GM11168 (cell line): Measurements from ENCODE around the gene NEMP1.

Experiments used
- in situ Hi-C: fragments of 300-500 bp; cut with MboI; formaldehyde crosslinking; loops from one replicate; pipeline ENCODE4 v1.12.0; 2022; ENCODE audit warnings: low sequenced_read_pairs; ENCODE audit not compliant: unreplicated experiment

The NEMP1 gene, protein sequence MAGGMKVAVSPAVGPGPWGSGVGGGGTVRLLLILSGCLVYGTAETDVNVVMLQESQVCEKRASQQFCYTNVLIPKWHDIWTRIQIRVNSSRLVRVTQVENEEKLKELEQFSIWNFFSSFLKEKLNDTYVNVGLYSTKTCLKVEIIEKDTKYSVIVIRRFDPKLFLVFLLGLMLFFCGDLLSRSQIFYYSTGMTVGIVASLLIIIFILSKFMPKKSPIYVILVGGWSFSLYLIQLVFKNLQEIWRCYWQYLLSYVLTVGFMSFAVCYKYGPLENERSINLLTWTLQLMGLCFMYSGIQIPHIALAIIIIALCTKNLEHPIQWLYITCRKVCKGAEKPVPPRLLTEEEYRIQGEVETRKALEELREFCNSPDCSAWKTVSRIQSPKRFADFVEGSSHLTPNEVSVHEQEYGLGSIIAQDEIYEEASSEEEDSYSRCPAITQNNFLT

DNA sequence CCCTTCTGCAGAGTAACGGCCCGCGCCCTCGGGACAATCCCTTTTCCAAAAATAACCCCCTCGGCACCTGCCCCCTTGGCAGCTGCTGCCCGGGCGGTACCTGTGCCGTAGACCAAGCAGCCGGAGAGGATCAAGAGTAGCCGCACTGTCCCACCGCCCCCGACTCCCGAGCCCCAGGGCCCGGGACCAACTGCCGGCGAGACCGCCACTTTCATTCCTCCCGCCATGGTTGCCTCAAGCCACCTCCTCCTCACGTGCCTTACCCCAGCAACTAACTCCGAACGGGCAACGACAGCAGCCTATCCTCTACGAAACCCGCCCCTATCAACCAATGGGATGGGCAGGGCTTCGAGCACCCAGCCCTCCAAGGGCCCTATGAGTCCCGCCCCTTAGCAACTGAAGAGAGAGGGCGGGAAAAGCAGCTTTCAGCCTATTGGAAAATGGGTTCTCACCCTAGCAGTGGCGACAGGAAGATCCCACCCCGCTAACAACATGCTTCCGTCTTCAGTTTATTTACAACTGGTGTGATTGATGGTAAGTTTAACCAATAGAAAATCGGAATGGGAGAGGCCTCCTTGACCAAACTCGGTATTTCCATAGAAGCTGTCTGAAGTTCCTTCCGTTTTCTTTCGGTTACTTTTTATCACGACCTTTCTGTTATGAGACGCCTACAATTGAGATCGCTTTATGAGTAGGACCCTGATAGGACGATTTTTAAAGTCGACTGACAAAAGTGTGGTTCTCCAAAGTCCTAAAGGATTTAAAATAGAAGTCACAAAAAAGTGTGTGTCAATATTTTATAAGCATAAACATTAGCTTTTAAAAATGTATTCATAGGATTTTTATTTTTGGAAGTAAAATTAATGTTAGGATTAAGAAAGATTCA, at the start of gene NEMP1:
TSS of gene NEMP1 (minus strand) at position 273 of the 886 bp plus-strand sequence. CDS start at position 227, 46 bp downstream.
- in situ Hi-C loops: no loop called here

DNA sequence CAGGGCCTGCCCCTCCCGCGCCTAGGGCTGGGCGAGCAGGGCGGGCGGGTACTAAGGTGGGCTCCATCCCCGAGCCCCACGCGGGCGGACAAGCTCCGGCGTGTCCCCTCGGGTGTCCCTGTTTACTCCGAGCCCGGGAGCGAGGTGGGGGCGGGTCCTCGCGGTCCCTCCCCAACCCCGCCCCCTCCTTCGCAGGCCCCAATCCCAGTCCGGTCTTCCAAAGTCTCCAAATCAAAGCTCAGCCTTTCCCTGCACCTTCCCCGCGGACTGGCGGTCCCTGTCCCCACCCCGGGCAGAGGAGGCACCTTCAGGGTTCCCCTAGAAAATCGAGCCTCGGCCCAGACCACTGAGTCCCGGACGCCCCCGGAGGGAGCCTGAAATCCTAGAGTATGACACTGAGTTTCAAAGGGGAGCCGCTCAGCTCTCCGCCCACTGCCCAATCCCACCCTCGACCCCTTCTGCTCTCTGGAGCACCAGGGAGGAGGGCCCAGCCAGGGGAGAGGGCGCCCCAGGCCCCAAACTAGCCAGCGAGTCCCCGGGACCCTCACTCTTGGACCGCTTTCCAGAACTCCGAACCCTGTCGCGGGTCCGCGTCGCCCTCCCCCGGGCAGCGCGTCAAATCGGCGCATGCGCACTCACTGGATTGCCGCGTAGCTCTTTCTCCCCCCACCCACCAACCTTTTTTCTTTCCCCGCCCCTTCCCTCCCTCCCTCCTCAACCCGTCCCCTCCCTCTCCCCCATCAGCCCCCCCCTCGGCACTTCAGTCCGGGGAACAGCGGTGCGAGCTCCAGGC, 49.3 kb upstream of the NEMP1 start, which contains the start of gene LRP1:
TSS of gene LRP1 (plus strand) at position 758 of the 793 bp plus-strand sequence. CDS start 482 bp downstream, outside the sequence.
- in situ Hi-C loops: no loop called here

GRCh38 chr12:57127101-57127725, 48.6 kb upstream of the NEMP1 start:
- in situ Hi-C loops: no loop called here

GRCh38 chr12:57126561-57126960, 48.0 kb upstream of the NEMP1 start:
- in situ Hi-C loops: no loop called here

GRCh38 chr12:57126061-57126460, 47.5 kb upstream of the NEMP1 start:
- in situ Hi-C loops: no loop called here

DNA sequence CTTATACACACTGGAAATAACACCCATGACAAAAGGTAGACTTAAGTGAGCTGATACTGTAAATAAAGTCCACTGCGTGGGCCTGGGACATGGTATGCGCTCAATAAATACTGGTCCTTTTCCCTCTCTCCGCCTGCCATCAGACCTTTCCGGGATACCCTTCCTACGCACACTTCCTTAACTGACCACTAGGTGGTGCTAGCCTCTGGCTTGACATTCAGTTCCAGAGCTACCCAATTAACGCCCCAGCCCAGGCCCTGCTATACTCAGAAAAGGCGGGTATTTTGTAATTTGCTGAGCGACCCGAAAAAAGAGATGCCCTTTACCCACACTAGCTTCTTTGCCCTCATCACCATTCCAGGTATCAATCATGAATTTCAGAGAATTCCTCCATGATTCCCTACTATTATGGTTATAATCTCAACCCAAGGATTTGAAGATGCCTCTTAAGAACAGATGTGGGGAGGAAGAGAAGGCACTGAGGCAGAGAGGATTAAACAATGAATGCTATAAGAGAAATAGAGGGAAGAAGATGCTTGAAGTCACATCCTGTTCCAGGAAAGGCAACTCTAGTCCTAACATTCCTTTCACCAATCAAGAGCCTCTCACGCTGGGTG, 45.8 kb upstream of the NEMP1 start:
- in situ Hi-C loops: loop anchor here (5.0 kb wide), 1 partner anchor 53 kb away; no protein-coding TSS in a partner anchor

- in situ Hi-C loops: loop anchor here (5.0 kb wide), 1 partner anchor 53 kb away; no protein-coding TSS in a partner anchor
Observed at GRCh38 chr12:57123813-57124212, 45.2 kb upstream of the NEMP1 start.

GRCh38 chr12:57120718-57121117, 42.1 kb upstream of the NEMP1 start:
- in situ Hi-C loops: loop anchor here (5.0 kb wide), 1 partner anchor 57 kb away; no protein-coding TSS in a partner anchor

DNA sequence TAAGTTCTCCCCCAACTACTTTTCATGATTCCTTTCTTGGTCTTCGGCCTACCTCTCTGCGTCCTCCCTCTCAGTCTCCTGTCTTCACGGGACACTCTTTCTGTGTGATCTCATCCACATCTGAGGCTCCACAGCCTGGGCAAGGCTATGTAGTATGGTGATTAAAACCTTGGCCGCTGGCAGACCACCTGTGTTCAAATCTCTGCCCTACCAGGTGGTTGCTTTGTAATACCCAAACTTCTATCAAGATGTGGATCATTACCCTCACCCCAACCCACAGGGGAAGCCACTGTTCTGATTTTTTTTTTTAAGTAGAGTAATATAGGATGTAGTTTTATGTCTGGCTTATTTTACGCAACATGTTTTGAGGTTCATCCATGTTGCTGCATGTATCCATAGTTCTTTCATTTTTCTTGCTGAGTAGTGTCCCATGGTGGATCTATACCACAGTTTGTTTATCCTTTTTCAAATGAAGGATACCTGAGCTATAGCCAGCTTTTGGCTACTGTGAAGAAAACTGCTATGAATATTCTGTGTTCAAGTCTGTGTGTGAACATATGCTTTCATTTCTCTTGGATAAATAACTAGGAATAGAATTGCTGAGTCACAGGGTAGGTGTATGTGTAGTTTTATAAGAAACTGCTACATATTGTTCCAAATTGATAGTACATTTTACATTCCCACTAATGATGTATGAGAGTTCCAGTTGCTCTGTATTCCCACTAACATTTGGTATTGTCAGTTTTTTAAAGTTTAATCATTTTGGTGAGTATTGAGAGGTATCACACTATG, 40.9 kb upstream of the NEMP1 start:
- in situ Hi-C loops: loop anchor here (5.0 kb wide), 1 partner anchor 58 kb away; no protein-coding TSS in a partner anchor

- in situ Hi-C loops: no loop called here
Observed at GRCh38 chr12:57118711-57119271, 40.2 kb upstream of the NEMP1 start.

DNA sequence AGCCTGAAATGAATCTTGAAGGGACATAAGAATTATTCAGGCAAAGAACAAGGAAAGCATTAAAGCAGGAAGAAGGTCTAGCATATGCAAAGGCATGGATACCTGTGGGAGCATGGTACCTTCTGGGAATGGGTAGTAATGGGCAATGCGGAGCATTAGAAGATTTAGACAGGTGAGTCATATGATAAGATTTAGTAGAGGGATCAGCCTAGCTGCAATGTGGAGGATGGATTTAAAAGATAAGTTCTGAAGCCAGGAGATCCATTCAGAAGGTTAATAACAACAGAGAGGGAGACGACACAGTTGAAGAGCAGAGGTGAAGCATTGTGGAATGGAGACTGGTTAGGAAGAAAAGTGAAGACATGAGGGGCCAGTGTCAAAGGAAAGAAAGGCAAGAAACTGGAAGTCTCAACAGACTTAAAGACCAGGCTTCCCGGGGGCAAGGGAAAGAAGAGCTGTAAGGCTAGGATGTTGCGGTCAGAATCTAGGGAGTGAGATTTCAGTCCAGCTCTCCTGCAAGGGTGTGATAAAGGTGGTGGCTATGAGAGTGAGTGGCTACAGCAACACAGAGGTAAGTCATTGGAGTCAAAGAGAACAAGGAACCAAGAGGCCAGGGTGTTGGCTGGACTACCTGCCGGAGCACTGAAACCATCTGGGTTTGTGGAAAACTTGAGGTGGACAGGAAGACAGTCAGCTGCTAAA, 38.1 kb upstream of the NEMP1 start:
- in situ Hi-C loops: no loop called here

- in situ Hi-C loops: loop anchor here (5.0 kb wide), 2 partner anchors 40 to 100 kb away; no protein-coding TSS in a partner anchor
Observed at GRCh38 chr12:57112492-57113294, 34.1 kb upstream of the NEMP1 start.

DNA sequence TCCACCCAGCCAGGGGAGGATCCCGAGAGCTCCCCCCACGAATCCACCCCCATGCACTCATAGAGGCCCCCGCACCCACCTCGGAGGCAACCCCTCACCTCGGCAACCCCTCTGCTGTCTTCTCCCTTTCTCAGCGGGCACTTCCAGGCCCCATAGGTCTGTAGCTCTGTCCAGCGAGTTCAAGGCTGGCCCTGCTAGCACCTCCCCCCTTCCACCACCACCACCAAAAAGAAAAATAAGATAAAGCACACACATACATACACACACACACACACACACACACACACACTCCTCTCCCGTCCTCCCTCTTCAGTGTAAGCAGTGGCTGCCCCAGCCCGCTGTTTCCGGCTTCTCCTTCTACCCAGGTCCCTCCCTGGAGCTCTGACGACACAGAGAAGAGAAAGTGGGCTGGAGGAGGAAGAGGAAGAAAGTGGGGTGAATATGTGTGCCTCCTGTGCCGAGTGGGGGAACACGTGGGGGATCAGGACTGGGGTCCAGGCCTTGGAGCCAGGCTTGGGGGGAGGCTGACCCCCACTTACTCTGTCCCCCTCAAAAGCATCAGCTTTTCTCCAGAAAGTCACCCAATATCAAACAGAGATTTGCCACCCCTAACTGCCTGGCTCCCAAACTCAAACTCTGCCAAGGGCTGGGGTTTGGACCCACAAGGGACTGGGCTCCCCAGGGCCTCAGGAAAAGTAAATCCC, 32.6 kb upstream of the NEMP1 start, which contains the start of gene STAT6:
TSS of gene STAT6 (minus strand) at position 332 of the 704 bp plus-strand sequence. CDS start 3,084 bp downstream, outside the sequence.
- in situ Hi-C loops: loop anchor here (5.0 kb wide), 2 partner anchors 39 to 99 kb away; no protein-coding TSS in a partner anchor

- in situ Hi-C loops: loop anchor here (5.0 kb wide), 2 partner anchors 38 to 98 kb away; no protein-coding TSS in a partner anchor
Observed at GRCh38 chr12:57110104-57111030, 31.8 kb upstream of the NEMP1 start.
